ENCODE measurements around the gene LBH. TPM values are rescaled to one million over a fixed set of nuclear protein-coding genes. Genes with fewer than 3 reads are reported as not detected.
"Not testable (repeated sequence)": the region's sequence is repeated elsewhere in the genome, so short reads cannot be mapped to it uniquely, and the experiment has no call there.

The LBH gene
- total and polyA plus RNA-seq, 11 donors, result 54.2 to 226 (median 166) TPM

DNA sequence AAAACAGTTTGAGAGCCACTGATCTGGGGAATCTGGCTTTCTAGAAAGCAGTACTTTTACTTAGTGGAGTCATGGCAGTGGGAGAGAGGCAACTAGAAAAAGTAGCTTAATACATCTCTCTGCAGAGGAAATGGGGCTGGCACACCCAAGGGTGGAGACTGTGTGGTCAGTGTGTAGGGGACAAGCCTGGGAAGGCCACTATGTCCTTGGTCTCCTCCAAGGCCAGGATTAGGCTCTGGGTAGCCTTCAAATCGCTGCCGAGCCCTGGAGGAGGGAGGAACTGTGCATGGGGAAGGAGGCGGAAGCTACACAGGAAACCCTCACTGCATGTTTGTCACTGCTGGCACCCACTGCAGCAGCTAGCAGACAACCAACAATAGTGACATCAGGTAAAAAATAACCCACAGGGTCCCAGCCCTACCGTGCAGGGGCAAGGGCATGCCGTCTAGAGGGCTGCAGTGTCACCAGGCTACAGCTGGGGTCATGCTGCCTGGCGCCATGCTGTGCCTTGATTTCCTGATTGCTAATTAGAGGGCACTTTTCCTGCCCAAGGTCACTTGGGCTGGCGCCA, 34.8 kb downstream of the LBH start:
- intact Hi-C loops (cut with DNase I), result no loop called here
- WGBS, 4 donors, result 54 to 66% (median 63%) methylated on average over 2 to 7 of the region's 7 CpGs
- Histone ChIP-seq H3K4me1 (peaks cover 0 to 37% (median 16%) of the 10 kb centered on the region in 12 donors), H3K36me3 (no peaks in the 10 kb centered on the region), H3K4me3 (peak overlapping the region in 1 of 12 donors; percentile 37), H3K9me3 (peaks cover 0 to 27% (median 0%) of the 10 kb centered on the region in 12 donors), H3K27me3 (no peaks in the 10 kb centered on the region), H3K27ac (peak overlapping the region in 6 of 12 donors; percentile 20 to 83 (median 23))
- TF ChIP-seq POLR2A (IDR thresholded peaks at IDR 0.05), result no peak
- TF ChIP-seq, protein P1, sequence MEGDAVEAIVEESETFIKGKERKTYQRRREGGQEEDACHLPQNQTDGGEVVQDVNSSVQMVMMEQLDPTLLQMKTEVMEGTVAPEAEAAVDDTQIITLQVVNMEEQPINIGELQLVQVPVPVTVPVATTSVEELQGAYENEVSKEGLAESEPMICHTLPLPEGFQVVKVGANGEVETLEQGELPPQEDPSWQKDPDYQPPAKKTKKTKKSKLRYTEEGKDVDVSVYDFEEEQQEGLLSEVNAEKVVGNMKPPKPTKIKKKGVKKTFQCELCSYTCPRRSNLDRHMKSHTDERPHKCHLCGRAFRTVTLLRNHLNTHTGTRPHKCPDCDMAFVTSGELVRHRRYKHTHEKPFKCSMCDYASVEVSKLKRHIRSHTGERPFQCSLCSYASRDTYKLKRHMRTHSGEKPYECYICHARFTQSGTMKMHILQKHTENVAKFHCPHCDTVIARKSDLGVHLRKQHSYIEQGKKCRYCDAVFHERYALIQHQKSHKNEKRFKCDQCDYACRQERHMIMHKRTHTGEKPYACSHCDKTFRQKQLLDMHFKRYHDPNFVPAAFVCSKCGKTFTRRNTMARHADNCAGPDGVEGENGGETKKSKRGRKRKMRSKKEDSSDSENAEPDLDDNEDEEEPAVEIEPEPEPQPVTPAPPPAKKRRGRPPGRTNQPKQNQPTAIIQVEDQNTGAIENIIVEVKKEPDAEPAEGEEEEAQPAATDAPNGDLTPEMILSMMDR (IDR thresholded peaks at IDR 0.05), result no peak
- DNase-seq (peak in 1 of 5 donors; percentile 39), ATAC-seq (peak; percentile 28 to 53 (median 36))

- TF ChIP-seq, protein P1 (IDR thresholded peaks at IDR 0.05), result no peak
- TF ChIP-seq POLR2A (IDR thresholded peaks at IDR 0.05), result no peak
- peak overlapping the region in 2 of 12 donors; percentile 33 to 83 for H3K27ac ChIP-seq
- ATAC-seq (no peak), DNase-seq (no peak)
- H3K36me3 ChIP-seq, result no peaks in the 10 kb centered on the region
- WGBS, 4 donors, result 93 to 95% (median 95%) methylated on average over 5 of the region's 5 CpGs
- peak overlapping the region in 1 of 12 donors; percentile 37 for H3K4me3 ChIP-seq
- intact Hi-C loops (cut with DNase I), result no loop called here
- H3K9me3 ChIP-seq, result peaks cover 0 to 23% (median 0%) of the 10 kb centered on the region in 12 donors
- H3K4me1 ChIP-seq, result peaks cover 0 to 37% (median 16%) of the 10 kb centered on the region in 12 donors
- H3K27me3 ChIP-seq, result no peaks in the 10 kb centered on the region
Measured at GRCh38 chr2:30266705-30267104, 35.4 kb downstream of the LBH start.

GRCh38 chr2:30267161-30267975, 36.0 kb downstream of the LBH start:
- TF ChIP-seq, protein P1 (IDR thresholded peaks at IDR 0.05), result no peak
- TF ChIP-seq POLR2A (IDR thresholded peaks at IDR 0.05), result no peak
- intact Hi-C loops (cut with DNase I), result no loop called here
- 91 to 94% (median 92%) methylated on average over 13 of the region's 13 CpGs for WGBS, 4 donors
- ATAC-seq (no peak), DNase-seq (no peak)
- peak overlapping the region in 1 of 12 donors; percentile 83 for H3K27ac ChIP-seq
- H3K9me3 ChIP-seq, result peaks cover 0 to 17% (median 0%) of the 10 kb centered on the region in 12 donors
- H3K4me3 ChIP-seq, result no peak overlapping the region
- peaks cover 0 to 37% (median 16%) of the 10 kb centered on the region in 12 donors for H3K4me1 ChIP-seq
- H3K36me3 ChIP-seq, result no peaks in the 10 kb centered on the region
- H3K27me3 ChIP-seq, result no peaks in the 10 kb centered on the region

- WGBS, 4 donors, result 70 to 82% (median 81%) methylated on average over 5 of the region's 5 CpGs
- intact Hi-C loops (cut with DNase I), result no loop called here
- Histone ChIP-seq H3K9me3 (peaks cover 0 to 10% (median 0%) of the 10 kb centered on the region in 12 donors), H3K4me3 (no peak overlapping the region), H3K4me1 (peaks cover 0 to 37% (median 16%) of the 10 kb centered on the region in 12 donors), H3K36me3 (no peaks in the 10 kb centered on the region), H3K27me3 (no peaks in the 10 kb centered on the region), H3K27ac (peak overlapping the region in 8 of 12 donors; percentile 18 to 67 (median 41))
- ATAC-seq (peak; percentile 23 to 68 (median 42)), DNase-seq (no peak)
- TF ChIP-seq, protein P1 (IDR thresholded peaks at IDR 0.05), result no peak
- no peak for TF ChIP-seq POLR2A (IDR thresholded peaks at IDR 0.05)
Measured at GRCh38 chr2:30268296-30268871, 37.0 kb downstream of the LBH start.

DNA sequence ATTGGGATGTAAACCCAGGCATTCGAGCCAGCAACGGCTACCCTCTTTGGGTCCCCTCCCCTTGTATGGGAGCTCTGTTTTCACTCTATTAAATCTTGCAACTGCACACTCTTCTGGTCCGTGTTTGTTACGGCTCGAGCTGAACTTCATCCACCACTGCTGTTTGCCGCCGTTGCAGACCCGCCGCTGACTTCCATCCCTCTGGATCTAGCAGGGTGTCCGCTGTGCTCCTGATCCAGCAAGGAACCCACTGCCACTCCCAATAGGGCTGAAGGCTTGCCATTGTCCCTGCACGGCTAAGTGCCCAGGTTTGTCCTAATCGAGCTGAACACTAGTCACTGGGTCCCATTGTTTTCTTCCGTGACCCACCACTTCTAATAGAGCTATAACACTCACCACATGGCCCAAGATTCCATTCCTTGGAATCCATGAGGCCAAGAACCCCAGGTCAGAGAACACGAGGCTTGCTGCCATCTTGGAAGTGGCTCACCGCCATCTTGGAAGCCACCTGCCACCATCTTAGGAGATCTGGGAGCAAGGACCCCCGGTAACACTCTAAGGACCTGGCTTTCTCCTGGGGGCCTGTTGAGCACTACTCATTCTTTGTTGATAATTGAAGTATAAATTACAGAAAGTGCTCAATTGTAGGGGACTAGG, 37.9 kb downstream of the LBH start:
- WGBS, 4 donors, result 94 to 98% (median 97%) methylated on average over 16 of the region's 16 CpGs

More for the DNA sequence above, 37.9 kb downstream of the LBH start:
- H3K36me3 ChIP-seq; H3K4me3 ChIP-seq; DNase-seq; intact Hi-C loops (cut with DNase I); ATAC-seq; H3K27me3 ChIP-seq; H3K9me3 ChIP-seq: not testable (repeated sequence)
- Histone ChIP-seq H3K27ac (peak overlapping the region in 4 of 12 donors; percentile 32 to 67 (median 50)), H3K4me1 (peaks cover 0 to 37% (median 16%) of the 10 kb centered on the region in 12 donors)
